DOHH2 (cell line): Measurements from ENCODE around the gene LCT.

Experiments used
- H3F3A ChIP-seq: fragments of 200-600 bp; sonication (generic), shearing (Covaris generic); 2 replicates; pipeline ENCODE4 v1.6.0; 2016; ENCODE audit warnings: antibody characterized with exemption, mild to moderate bottlenecking; ENCODE audit not compliant: control insufficient read depth, insufficient read depth
- H3K27ac ChIP-seq: fragments of 200-600 bp; sonication (generic); 2 replicates; pipeline ENCODE4 v1.5.1; 2014; ENCODE audit warnings: low read depth, mild to moderate bottlenecking, low read length, moderate library complexity
- H3K27me3 ChIP-seq: fragments of 200-600 bp; sonication (generic); 2 replicates; pipeline ENCODE4 v1.6.1; 2014; ENCODE audit warnings: mild to moderate bottlenecking, low read length, mixed read lengths; ENCODE audit not compliant: control insufficient read depth
- H3K36me3 ChIP-seq: fragments of 200-600 bp; sonication (generic); 2 replicates; pipeline ENCODE4 v1.6.1; 2014; ENCODE audit warnings: mild to moderate bottlenecking, low read length, moderate library complexity, mixed read lengths; ENCODE audit not compliant: control insufficient read depth
- H3K4me1 ChIP-seq: fragments of 200-600 bp; sonication (generic); 2 replicates; pipeline ENCODE4 v1.6.1; 2014; ENCODE audit warnings: mild to moderate bottlenecking, low read length, mixed read lengths; ENCODE audit not compliant: control insufficient read depth
- H3K4me2 ChIP-seq: fragments of 200-600 bp; sonication (generic); 2 replicates; pipeline ENCODE4 v1.6.0; 2014; ENCODE audit warnings: mild to moderate bottlenecking, low read length, moderate library complexity
- H3K4me3 ChIP-seq: fragments of 200-600 bp; sonication (generic); 2 replicates; pipeline ENCODE4 v1.5.1; 2014; ENCODE audit warnings: mild to moderate bottlenecking, low read length, mixed read lengths
- H3K79me2 ChIP-seq: fragments of 200-600 bp; sonication (generic); 2 replicates; pipeline ENCODE4 v1.6.1; 2014; ENCODE audit warnings: mild to moderate bottlenecking, low read length, mixed read lengths; ENCODE audit not compliant: control insufficient read depth
- H3K9me2 ChIP-seq: fragments of 200-600 bp; sonication (generic); replicated peaks from 2 replicates; pipeline ENCODE4 v1.6.1; 2014; ENCODE audit warnings: mild to moderate bottlenecking, low read length, mixed read lengths; ENCODE audit not compliant: control insufficient read depth
- H3K9me3 ChIP-seq: fragments of 200-600 bp; sonication (generic); 2 replicates; pipeline ENCODE4 v1.6.1; 2014; ENCODE audit warnings: antibody characterized with exemption, low read length, mixed read lengths; ENCODE audit not compliant: control insufficient read depth, insufficient read depth
- H4K20me1 ChIP-seq: fragments of 200-600 bp; sonication (generic); 2 replicates; pipeline ENCODE4 v1.6.0; 2014; ENCODE audit warnings: low read depth, mild to moderate bottlenecking, antibody characterized with exemption, low read length, moderate library complexity; ENCODE audit not compliant: control insufficient read depth, insufficient read depth
- EZH2phosphoT487 ChIP-seq: fragments of 200-600 bp; sonication (generic); IDR thresholded peaks from 2 replicates; pipeline ENCODE4 v1.6.1; 2017; ENCODE audit warnings: borderline replicate concordance, mild to moderate bottlenecking, antibody characterized with exemption, low read length, moderate library complexity, mixed read lengths
- TF ChIP-seq, protein P1 (sequence below): fragments of 200-600 bp; sonication (generic); IDR thresholded peaks from one replicate; pipeline ENCODE4 v1.5.1; 2014; ENCODE audit warnings: antibody characterized with exemption, mild to moderate bottlenecking, low read depth, low read length; ENCODE audit not compliant: poor library complexity, severe bottlenecking

The LCT gene

DNA sequence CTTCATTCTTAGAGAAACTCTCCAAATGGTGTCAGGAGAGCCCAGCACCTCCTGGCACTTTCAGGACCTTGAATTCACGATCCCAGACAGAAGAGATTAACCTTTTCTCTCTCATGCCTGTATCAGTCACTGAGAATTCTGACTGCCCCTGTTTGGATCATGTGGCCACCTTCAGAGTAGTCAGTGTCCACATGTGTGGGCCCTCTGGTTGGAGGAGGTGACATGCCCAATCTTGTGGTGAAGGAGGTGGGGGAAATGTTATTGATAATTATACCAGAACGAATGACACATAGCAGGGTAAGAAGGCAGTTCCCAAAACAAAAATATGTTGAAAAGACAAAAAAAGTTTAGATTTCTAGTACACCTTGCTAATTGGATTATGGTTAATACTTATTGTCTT is 63.7 kb downstream of the LCT start:
- H3K9me2 ChIP-seq, result no peaks in the 10 kb centered on the region
- H3K4me3 ChIP-seq, result no peak overlapping the region
- H4K20me1 ChIP-seq, result no peaks in the 10 kb centered on the region
- no peak overlapping the region for H3K4me2 ChIP-seq
- no peaks in the 10 kb centered on the region for H3K27me3 ChIP-seq
- no peak overlapping the region for H3K27ac ChIP-seq
- H3F3A ChIP-seq, result no peaks in the 10 kb centered on the region; the same call in 1 of the 2 replicates
- no peaks in the 10 kb centered on the region for H3K79me2 ChIP-seq
- TF ChIP-seq, protein P1, sequence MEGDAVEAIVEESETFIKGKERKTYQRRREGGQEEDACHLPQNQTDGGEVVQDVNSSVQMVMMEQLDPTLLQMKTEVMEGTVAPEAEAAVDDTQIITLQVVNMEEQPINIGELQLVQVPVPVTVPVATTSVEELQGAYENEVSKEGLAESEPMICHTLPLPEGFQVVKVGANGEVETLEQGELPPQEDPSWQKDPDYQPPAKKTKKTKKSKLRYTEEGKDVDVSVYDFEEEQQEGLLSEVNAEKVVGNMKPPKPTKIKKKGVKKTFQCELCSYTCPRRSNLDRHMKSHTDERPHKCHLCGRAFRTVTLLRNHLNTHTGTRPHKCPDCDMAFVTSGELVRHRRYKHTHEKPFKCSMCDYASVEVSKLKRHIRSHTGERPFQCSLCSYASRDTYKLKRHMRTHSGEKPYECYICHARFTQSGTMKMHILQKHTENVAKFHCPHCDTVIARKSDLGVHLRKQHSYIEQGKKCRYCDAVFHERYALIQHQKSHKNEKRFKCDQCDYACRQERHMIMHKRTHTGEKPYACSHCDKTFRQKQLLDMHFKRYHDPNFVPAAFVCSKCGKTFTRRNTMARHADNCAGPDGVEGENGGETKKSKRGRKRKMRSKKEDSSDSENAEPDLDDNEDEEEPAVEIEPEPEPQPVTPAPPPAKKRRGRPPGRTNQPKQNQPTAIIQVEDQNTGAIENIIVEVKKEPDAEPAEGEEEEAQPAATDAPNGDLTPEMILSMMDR, result no peak
- no peak for TF ChIP-seq EZH2phosphoT487
- H3K36me3 ChIP-seq, result peaks cover 85% of the 10 kb centered on the region
- no peaks in the 10 kb centered on the region for H3K4me1 ChIP-seq
- H3K9me3 ChIP-seq, result no peaks in the 10 kb centered on the region

DNA sequence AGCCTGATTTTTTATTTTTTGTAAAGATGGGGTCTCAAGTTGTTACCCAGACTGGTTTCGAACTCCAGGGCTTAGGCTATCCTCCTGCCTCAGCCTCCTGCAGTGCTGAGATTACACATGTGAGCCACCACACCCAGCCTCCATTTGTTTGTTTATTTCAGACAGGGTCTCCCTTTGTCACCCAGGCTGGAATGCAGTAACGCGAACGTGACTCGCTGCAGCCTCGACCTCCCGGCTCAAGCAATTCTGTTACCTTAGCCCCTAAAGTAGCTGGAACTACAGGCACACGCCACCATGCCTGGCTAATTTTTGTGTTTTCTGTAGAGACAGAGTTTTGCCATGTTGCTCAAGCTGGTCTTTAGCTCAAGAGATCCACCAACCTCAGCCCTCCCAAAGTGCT is 68.1 kb downstream of the LCT start:
- Histone ChIP-seq H4K20me1 (no peaks in the 10 kb centered on the region), H3K9me3 (no peaks in the 10 kb centered on the region), H3K27me3 (no peaks in the 10 kb centered on the region), H3K9me2 (no peaks in the 10 kb centered on the region), H3F3A (no peaks in the 10 kb centered on the region), H3K4me3 (no peak overlapping the region), H3K27ac (no peak overlapping the region), H3K36me3 (peaks cover 88% of the 10 kb centered on the region), H3K4me1 (no peaks in the 10 kb centered on the region), H3K79me2 (peaks cover 5% of the 10 kb centered on the region; the same call in 1 of the 2 replicates), H3K4me2 (no peak overlapping the region)
- TF ChIP-seq, protein P1, result no peak
- TF ChIP-seq EZH2phosphoT487, result no peak

- no peaks in the 10 kb centered on the region for H3K9me3 ChIP-seq
- no peak overlapping the region for H3K27ac ChIP-seq
- no peaks in the 10 kb centered on the region for H3K9me2 ChIP-seq
- H3K27me3 ChIP-seq, result no peaks in the 10 kb centered on the region
- no peaks in the 10 kb centered on the region for H3K4me1 ChIP-seq
- no peak overlapping the region for H3K4me3 ChIP-seq
- TF ChIP-seq, protein P1, result no peak
- TF ChIP-seq EZH2phosphoT487, result no peak
- peaks cover 4% of the 10 kb centered on the region; the same call in 1 of the 2 replicates for H3K79me2 ChIP-seq
- H3K36me3 ChIP-seq, result peaks cover 75% of the 10 kb centered on the region
- no peaks in the 10 kb centered on the region for H3F3A ChIP-seq
- H3K4me2 ChIP-seq, result no peak overlapping the region
- no peaks in the 10 kb centered on the region for H4K20me1 ChIP-seq
Observed at GRCh38 chr2:135762530-135762929, 74.5 kb downstream of the LCT start.

DNA sequence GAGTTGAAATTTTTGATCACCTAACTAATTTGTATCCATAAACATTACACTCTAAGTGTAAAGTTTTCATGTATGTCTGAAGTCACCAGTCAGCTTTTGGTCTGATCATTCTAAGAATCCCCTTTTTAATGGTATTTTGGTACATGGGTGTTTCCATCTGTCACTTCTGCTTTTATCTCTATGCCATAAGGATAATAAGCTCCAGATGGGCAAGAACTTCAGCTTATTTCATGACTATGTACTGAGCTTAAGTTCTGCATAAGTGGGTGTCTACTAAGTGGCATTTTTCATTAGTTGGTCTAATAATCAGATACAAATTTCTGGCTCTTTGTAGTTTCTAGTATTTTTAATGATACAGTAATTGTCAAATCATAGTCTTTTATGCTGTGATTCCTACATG is 75.0 kb downstream of the LCT start:
- Histone ChIP-seq H3K4me2 (no peak overlapping the region), H3K79me2 (no peaks in the 10 kb centered on the region), H3K36me3 (peaks cover 75% of the 10 kb centered on the region), H3K4me3 (no peak overlapping the region), H3K9me2 (no peaks in the 10 kb centered on the region), H3K9me3 (no peaks in the 10 kb centered on the region), H3K27me3 (no peaks in the 10 kb centered on the region), H3F3A (no peaks in the 10 kb centered on the region), H4K20me1 (no peaks in the 10 kb centered on the region), H3K27ac (no peak overlapping the region), H3K4me1 (no peaks in the 10 kb centered on the region)
- TF ChIP-seq, protein P1, result no peak
- TF ChIP-seq EZH2phosphoT487, result no peak
